Activated CD4-positive, CD25-positive, alpha-beta regulatory T cell (primary cell): ENCODE results near the gene AKAP12.
"Not testable (repeated sequence)": the region's sequence is repeated elsewhere in the genome, so short reads cannot be mapped to it uniquely, and the experiment has no call there.

Source experiments
- DNase-seq, 4 experiments: peaks; one replicate each; lab custom pipeline; 2025; lab: John Stamatoyannopoulos, UW

Gene AKAP12

DNA sequence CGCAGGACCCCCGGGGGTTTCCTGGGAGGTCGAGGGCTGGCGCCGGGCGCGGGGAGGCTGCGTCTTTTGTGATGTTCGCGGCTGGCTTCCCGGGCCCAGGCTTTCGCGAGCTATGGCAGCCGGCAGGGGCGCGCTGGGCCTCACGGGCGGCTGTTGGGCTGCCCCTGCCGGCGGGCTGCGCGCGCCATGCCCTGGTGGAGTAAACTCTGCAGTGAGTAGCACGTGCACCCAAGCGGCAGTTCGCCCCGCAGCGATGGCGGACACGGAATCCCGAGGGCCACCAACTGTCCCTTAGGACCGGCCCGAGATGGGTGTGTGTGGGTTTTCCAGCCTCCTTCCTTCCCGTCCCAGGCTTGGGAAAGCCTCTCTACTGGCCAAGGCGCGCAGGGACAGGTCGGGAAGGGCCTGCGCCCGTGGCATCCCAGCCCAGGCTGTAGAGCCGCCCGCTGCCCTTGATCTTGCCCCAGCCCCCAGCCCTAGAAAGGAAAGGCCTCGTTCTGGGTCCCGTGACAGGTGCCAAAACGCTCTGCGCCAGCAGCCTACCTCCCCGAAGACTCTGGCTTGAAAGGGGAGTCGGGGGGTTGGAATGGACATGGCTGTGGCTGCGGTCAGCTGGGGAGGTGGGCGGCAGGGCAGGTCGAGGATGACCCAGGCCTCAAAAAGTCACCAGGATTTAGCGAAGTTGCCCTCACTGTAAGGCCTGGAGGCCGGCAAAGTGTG lies 101.9 kb downstream of the AKAP12 start:
- no peak for DNase-seq

DNA sequence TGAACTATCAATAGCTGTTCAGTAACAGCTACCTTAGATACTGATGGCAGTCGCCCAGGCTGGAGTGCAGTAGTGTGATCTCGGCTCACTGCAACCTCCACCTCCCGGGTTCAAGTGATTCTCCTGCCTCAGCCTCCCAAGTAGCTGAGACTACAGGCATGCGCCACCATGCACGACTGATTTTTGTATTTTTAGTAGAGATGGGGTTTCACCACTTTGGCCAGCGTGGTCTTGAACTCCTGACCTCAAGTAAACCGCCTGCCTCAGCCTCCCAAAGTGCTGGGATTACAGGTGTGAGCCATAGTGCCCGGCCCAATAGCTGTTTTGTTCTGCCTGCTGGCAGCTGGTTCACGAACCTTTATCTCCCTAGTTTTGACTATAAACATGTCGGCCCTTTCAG lies 103.0 kb downstream of the AKAP12 start:
- not testable (repeated sequence) for DNase-seq

DNA sequence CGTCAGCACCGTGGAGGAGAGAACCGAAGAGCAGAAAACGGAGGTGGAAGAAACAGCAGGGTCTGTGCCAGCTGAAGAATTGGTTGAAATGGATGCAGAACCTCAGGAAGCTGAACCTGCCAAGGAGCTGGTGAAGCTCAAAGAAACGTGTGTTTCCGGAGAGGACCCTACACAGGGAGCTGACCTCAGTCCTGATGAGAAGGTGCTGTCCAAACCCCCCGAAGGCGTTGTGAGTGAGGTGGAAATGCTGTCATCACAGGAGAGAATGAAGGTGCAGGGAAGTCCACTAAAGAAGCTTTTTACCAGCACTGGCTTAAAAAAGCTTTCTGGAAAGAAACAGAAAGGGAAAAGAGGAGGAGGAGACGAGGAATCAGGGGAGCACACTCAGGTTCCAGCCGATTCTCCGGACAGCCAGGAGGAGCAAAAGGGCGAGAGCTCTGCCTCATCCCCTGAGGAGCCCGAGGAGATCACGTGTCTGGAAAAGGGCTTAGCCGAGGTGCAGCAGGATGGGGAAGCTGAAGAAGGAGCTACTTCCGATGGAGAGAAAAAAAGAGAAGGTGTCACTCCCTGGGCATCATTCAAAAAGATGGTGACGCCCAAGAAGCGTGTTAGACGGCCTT lies 110.0 kb downstream of the AKAP12 start:
- DNase-seq: no peak

DNA sequence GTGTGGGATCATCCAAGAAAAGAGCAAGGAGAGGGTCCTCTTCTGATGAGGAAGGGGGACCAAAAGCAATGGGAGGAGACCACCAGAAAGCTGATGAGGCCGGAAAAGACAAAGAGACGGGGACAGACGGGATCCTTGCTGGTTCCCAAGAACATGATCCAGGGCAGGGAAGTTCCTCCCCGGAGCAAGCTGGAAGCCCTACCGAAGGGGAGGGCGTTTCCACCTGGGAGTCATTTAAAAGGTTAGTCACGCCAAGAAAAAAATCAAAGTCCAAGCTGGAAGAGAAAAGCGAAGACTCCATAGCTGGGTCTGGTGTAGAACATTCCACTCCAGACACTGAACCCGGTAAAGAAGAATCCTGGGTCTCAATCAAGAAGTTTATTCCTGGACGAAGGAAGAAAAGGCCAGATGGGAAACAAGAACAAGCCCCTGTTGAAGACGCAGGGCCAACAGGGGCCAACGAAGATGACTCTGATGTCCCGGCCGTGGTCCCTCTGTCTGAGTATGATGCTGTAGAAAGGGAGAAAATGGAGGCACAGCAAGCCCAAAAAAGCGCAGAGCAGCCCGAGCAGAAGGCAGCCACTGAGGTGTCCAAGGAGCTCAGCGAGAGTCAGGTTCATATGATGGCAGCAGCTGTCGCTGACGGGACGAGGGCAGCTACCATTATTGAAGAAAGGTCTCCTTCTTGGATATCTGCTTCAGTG lies 110.8 kb downstream of the AKAP12 start:
- no peak for DNase-seq

DNA sequence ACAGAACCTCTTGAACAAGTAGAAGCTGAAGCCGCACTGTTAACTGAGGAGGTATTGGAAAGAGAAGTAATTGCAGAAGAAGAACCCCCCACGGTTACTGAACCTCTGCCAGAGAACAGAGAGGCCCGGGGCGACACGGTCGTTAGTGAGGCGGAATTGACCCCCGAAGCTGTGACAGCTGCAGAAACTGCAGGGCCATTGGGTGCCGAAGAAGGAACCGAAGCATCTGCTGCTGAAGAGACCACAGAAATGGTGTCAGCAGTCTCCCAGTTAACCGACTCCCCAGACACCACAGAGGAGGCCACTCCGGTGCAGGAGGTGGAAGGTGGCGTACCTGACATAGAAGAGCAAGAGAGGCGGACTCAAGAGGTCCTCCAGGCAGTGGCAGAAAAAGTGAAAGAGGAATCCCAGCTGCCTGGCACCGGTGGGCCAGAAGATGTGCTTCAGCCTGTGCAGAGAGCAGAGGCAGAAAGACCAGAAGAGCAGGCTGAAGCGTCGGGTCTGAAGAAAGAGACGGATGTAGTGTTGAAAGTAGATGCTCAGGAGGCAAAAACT lies 111.5 kb downstream of the AKAP12 start:
- no peak for DNase-seq

DNA sequence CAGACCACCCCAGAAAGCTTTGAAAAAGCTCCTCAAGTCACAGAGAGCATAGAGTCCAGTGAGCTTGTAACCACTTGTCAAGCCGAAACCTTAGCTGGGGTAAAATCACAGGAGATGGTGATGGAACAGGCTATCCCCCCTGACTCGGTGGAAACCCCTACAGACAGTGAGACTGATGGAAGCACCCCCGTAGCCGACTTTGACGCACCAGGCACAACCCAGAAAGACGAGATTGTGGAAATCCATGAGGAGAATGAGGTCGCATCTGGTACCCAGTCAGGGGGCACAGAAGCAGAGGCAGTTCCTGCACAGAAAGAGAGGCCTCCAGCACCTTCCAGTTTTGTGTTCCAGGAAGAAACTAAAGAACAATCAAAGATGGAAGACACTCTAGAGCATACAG lies 112.0 kb downstream of the AKAP12 start:
- DNase-seq: no peak

DNA sequence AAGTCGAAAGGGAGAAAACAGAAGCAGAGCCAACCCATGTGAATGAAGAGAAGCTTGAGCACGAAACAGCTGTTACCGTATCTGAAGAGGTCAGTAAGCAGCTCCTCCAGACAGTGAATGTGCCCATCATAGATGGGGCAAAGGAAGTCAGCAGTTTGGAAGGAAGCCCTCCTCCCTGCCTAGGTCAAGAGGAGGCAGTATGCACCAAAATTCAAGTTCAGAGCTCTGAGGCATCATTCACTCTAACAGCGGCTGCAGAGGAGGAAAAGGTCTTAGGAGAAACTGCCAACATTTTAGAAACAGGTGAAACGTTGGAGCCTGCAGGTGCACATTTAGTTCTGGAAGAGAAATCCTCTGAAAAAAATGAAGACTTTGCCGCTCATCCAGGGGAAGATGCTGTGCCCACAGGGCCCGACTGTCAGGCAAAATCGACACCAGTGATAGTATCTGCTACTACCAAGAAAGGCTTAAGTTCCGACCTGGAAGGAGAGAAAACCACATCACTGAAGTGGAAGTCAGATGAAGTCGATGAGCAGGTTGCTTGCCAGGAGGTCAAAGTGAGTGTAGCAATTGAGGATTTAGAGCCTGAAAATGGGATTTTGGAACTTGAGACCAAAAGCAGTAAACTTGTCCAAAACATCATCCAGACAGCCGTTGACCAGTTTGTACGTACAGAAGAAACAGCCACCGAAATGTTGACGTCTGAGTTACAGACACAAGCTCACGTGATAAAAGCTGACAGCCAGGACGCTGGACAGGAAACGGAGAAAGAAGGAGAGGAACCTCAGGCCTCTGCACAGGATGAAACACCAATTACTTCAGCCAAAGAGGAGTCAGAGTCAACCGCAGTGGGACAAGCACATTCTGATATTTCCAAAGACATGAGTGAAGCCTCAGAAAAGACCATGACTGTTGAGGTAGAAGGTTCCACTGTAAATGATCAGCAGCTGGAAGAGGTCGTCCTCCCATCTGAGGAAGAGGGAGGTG lies 112.9 kb downstream of the AKAP12 start:
- DNase-seq: no peak

DNA sequence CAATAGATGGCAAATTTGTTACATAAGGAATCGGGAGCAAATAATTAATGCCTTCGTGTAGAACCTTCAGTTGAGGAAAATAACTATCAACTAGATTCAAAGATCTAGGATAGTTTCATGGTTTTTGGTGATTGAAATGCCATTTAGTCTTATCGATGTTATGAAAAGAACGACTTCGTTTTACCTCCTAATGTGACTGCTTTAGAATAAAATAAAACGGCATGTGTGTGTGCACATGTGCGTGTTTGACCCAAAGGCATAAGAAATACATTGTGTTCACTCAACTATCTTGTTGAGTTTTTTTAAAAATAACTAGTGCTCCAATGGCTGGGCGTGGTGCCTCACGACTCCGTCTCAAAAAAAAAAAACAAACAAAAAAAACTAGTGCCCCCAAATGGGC lies 114.0 kb downstream of the AKAP12 start:
- no peak for DNase-seq

DNA sequence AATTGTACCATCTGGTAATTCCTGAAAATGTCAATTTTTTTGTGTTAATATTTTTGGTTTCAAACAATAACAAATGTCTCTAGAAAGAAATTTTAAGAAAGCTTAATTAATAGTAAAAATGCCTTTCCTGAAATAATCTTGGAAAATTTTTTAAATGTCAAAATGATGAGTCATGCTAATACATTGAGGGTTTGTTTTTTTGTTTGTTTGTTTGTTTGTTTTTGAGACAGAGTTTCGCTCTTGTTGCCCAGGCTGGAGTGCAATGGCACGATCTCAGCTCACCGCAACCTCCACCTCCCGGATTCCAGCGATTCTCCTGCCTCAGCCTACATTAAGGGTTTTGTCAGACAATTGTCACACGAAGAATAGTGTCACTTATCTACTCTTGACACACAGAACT lies 117.2 kb downstream of the AKAP12 start:
- not testable (repeated sequence) for DNase-seq

DNA sequence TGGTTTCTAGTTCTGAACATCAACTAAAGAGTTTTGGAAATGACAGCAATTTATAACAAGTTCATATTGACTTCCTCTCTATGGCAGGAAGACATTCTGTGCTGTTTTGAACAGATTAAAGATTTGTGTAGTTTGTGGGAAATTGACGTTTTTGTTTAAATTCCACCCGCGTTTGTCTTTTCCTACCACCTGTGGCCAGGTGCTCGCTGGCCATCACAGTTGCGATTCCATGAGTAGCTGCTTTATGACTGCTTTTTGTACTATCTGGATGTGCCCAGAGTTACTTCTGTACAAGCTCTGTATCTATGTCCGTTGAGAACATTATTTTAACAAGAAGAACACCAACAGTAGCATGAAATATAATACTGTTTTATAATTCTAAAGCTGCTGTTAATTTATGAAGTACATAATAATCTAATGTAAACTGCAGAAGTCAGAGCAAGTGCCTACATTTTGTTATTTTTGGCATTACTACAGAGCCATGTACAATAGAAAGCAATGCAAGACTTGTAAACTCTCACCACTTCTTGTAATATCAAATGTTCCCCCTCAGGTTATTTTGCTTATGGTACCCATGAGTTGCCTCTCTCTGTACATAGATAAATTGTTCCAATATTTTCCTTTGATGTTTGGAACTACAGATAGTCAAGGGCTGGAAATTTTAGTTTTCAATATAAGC lies 118.1 kb downstream of the AKAP12 start:
- no peak for DNase-seq

DNA sequence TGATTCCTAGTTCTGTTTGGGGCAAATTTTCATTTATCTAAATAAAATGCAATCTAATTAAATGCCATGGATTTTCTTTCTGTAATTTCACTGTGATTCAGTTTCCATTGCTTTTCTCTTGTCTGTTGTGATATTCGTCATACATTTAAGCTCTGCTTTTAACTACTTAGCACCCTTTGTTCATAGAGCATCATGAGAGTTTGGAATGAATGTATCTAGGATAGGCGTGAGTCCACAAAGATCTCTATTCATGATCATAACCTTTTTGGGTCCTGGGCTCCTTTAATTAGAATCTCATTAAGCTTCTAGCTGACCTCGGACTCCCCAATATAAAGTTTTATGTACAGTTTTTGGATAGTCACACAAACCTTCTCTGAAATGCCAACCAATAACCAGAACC lies 118.7 kb downstream of the AKAP12 start:
- no peak for DNase-seq

DNA sequence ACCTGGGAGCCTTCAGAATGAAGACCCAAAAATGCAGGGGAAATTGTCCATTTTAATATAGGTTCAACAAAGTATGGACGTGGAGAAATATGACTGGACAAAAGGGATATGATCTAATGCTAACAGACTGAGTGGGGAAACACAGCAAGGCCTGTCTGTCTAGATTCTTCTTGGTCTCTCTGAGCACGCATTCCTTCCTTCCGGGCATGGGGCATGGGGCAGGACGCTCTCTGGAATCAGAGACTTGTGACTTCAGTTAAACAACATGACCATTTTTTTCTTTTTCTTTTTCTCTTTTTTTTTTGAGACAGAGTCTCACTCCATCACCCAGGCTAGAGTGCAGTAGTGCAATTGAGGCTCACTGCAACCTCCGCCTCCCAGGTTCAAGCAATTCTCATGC lies 119.7 kb downstream of the AKAP12 start:
- DNase-seq: no peak

DNA sequence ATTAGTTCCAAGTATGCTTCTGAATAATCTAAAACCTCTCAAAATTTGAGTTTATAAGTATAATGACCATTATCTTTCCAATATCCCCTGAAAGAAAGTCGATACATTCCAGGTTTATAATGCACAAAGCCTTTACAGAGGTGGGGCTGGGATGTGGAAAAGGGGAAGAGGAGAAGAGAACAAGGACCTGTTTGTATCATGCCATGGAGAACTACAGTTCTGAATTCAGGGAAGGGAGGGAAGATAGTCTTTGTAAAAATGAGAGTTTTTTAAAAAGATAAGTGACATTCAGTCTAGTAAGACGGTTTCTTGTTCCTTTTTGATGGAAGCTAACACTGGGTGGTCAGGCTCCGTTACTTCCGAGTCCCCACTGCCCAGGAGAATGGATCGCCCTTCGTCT lies 125.5 kb downstream of the AKAP12 start:
- DNase-seq: no peak

DNA sequence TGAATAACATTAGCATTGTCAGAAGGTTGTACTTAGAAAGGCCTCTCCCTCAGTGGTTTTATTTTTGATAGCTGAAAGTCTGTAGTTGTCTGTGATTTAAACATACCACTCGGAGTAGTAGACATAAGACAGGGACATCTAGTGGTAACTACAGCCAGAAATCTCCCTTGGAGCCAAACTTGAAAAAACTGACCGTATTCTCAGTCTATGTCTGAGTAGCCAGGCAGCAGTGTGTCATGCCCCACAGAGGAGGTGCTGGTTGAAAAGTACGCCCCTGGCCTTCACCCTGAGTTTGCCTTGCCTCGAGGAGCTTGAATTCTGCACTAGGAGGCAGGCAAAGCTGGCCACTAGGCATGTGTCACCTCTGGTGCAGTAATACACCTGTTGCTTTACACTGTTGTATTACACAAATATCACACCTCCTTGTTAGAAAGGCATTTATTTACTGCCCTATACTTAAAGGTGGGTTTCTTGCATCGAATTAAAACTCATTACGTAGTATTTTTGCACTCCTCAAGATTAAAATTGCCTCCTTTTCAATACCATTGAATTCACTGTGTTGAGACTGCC lies 130.8 kb downstream of the AKAP12 start:
- DNase-seq: no peak

DNA sequence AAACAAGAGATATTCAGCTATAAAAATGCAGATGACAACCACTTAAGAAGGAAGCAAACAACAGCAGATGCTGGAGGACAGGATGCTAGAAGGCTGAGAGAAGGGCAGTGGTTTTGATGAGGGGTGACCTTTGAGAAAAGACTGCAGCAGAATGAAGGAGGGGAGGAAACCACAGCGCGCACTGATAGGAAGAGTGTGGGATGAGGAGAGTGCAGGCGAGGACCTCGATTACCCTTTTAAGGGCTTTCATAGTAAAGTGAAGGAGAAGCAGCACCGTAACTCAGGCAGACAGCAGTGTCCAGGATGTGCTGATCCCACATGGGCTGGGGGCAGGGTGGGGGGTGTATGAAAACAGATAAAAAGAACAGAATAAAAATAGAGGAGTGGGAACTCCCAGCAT lies 132.4 kb downstream of the AKAP12 start:
- DNase-seq: no peak

DNA sequence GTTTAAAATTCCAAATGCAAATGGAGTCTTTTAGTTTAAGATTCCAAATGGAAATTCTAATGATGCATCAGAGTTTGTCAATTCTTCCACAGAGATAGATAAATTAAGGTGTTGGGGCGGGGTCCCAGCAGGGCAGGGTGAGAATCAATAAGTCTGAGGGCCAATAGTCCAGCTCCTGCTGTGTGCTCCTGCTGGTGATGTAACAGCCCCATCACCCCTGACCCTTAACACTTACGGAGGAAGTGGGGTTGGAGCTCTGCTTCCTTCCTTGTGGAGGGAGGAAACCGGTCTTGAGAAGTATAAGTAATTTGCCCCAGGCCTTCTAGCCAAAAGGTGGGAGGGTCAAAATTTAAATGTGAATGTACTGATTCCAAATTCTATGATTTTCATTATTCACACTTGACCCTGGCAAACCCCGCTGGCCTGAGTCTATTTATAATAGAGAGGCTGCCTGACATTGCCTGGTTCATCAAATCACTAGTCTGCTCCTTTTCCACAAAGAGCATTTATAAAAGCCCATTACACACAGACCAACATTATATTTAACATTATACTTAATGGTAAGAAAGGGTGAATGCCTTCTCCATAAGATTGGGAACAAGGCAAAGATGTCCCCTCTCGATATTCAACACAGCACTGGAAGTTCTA lies 134.4 kb downstream of the AKAP12 start:
- DNase-seq: no peak

DNA sequence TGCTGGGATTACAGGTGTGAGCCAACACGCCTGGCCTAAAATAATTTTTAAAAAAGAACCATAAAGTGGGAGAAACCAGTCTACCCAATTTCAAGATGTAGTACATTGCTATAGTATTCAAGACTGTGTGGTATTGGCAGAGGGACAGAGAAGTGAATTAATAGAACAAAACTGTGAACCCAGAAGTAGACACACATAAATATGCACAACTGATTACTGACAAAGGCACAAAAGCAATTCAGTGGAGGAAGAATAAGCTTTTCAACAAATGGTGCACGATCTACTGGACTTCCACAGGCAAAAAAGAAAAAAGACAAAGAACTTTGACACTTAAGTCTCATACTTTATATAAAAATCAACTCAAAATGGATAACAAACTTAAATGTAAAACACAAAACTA lies 136.1 kb downstream of the AKAP12 start:
- no peak for DNase-seq

DNA sequence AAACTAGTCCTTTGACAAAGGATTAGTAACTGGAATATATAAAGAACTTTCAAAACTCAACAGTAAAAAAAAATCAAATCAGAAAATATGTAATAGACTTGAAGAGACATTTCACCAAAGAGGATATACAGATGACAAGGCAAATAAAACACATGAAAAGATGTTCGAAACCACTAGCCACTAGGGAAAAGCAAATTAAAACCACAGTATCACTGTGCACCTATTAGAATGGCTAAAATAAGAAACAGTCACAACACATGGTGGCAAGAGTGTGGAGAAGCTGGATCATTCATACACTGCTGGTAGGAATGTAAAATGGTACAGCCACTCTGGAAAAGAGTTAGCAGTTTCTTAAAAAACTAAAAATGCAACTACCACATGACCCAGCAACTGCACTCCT lies 136.7 kb downstream of the AKAP12 start:
- no peak for DNase-seq

DNA sequence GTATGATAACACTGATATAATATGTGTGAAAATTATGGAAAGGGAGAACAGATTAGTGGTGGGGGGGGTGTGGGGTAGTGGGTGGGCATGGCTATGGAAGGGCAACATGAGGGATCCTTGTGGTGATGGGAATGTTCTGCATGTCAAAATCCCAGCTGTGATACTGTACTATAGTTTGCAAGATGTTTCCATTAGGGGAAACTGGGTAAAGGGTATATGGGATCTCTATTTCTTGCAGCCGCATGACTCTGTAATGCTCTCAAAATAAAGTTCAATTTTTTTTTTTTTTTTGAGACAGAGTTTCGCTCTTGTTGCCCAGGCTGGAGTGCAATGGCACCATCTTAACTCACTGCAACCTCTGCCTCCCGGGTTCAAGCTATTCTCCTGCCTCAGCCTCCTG lies 137.3 kb downstream of the AKAP12 start:
- DNase-seq: no peak
